GM19193 (cell line): ENCODE results near the gene RNF214.

Experiments
- POLR2A ChIP-seq: IDR thresholded peaks from 4 replicates; pipeline ENCODE4 v1.6.1; 2011; ENCODE audit not compliant: insufficient read depth, insufficient read length; ENCODE audit errors: extremely low read depth

The RNF214 gene

DNA sequence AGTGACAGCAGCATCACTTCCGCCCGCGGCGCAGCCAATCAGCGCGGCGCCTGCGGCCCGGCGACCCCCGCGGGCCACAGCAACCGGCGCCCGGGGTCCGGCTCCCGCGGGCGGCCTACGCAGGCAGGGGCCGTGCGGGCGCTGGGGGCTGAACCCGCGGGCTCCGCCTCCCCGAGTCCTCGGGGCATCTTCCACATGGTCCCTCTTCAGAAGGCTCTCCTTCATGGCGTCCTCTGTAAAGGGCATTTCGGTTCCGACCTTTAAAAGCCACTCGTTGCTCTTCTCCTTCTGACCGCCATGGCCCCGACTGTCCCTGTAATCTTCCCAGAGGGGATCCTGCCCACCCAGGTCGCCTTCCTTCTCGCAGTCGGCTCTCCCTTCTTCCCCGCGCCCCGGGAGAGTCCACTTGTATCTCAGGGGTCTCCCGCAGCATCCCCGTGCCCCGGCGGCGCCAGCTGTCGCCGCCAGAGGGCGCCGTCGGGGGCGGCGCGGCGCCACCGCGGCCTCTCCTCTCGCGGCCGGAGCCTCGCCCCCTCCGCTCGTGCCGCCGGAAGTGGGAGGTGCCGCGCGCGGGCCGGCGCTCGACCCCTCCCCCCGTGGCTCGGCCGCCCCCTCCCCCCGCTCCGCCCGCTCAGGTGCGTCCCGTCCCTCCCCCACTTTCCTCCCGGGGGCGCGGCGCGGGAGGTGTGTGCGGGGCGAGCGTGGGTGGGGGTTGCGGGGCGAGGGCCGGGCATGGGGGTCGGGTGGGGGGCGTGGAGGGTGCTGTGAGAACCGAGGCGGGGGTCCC is at the start of gene RNF214:
Gene RNF214 (plus strand): TSS at position 580 of the 787 bp plus-strand sequence. CDS start 1,602 bp downstream, outside the sequence.
- TF ChIP-seq POLR2A, result peak; percentile 83

DNA sequence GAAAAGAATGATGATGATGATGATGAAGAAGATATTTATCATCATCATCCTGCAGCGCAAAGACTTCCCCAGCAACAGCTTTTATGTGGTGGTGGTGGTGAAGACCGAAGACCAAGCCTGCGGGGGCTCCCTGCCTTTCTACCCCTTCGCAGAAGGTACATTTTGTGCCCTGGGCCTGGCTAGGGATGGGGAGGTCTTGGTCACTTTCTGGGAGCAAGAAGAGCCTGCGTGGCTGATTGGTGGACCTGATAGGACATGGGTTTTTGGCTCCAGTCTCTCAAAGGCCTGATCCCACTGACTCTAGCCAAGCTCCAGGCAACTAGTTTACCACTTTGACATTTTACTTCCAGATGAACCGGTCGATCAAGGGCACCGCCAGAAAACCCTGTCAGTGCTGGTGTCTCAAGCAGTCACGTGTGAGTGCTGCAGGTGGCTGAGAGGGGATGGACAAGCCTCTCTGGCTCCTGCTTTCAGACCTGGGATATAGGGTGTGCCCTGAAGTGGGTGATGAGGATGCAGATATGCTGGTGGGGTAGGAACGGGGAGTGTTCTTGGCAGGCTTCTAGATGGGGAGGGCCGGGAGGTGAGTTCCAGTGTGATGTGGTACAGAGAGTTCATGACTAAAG is 48.6 kb upstream of the RNF214 start:
- TF ChIP-seq POLR2A, result no peak

DNA sequence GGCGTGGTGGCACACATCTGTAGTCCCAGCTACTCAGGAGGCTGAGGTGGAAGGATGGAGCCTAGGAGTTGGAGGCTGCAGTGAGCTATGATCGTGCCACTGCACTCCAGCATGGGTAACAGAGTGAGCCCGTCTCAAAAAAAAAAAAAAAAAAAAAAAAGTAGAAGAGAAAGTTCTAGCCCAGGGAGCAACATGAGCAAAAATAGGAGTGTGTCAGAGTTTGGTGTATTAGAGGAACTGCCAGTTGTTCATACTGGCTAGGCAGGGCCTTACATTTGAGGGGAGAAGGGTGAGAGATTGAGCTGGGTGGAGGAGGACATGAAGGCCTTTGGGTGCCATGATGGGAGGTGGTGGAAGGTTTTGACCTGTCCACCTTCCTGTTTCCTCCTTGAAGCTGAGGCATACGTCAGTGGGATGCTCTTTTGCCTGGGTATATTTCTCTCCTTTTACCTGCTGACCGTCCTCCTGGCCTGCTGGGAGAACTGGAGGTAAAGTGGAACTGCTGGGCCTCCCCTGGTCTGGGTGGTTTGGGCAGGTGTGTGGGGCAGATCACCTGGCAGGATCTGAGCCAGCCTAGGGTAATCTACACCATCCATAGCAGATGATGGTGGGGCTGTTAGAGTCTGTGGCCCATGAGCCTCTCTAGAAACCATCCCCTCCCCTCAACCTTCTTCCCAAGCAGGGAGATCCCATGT is 46.6 kb upstream of the RNF214 start:
- TF ChIP-seq POLR2A, result no peak

DNA sequence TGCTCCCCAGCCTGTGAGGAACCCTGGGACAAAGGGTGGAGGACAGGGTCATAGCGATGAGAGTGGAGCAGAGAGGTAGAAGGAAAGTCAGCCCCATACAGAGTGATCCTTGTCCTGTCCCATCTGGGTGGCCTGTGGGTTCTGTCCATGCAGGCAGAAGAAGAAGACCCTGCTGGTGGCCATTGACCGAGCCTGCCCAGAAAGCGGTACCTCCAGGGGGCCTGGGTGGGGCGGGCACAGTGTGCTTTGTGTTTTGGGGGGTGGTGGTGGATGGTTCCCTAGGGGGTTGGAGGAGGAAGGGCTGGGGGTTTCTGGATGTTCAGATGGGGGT is 46.1 kb upstream of the RNF214 start:
- TF ChIP-seq POLR2A, result no peak

- TF ChIP-seq POLR2A, result no peak
Observed at GRCh38 chr11:117187007-117187406, 45.5 kb upstream of the RNF214 start.

DNA sequence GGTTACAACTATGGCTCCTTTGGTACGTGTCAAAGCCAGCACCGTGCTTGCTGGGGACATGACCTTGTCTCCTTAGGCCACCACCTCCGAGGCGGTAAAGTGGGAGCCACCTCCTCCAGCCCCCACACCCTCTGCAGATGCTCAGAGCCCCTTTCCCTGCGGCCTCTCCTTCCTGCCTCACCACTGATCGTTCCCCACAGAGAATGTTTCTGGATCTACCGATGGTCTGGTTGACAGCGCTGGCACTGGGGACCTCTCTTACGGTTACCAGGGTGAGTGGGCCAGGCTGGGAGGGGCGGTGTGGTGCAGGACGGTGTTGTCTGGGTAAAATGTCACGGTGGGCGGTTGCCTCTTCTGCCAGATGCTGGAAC is 45.1 kb upstream of the RNF214 start:
- TF ChIP-seq POLR2A, result no peak

- TF ChIP-seq POLR2A, result no peak
Observed at GRCh38 chr11:117187799-117188481, 44.5 kb upstream of the RNF214 start.

GRCh38 chr11:117188620-117189081 is 43.8 kb upstream of the RNF214 start:
- TF ChIP-seq POLR2A, result no peak

- TF ChIP-seq POLR2A, result no peak
Observed at GRCh38 chr11:117189191-117189940, 43.1 kb upstream of the RNF214 start.

- no peak for TF ChIP-seq POLR2A
Observed at GRCh38 chr11:117189941-117190544, 42.4 kb upstream of the RNF214 start.

DNA sequence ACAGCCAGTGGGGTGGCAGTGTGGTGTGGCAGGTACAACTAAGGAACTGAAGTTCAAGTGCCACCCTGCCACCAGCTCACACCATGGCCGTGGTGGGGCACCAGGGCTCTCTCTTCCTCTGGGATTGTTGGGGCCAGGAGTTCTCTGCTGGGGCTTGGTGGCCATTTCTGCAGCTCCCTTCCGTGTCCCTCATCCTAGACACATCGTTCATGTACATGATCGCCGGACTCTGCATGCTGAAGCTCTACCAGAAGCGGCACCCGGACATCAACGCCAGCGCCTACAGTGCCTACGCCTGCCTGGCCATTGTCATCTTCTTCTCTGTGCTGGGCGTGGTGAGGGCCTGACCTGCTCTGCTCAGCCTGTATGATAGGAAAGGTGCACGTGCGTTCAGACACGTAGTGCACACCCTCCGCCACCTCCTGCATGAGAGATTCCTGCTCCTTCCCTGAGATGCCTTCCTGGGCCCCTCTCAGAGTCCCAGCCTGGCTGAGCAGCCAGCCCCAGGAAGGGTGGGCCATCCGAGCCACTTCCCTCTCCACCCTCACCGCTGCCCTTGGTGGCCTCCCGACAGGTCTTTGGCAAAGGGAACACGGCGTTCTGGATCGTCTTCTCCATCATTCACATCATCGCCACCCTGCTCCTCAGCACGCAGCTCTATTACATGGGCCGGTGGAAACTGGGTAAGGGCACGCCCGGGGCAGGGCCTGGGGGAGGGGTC is 40.6 kb upstream of the RNF214 start:
- no peak for TF ChIP-seq POLR2A

GRCh38 chr11:117192401-117192875 is 40.0 kb upstream of the RNF214 start:
- no peak for TF ChIP-seq POLR2A
